HepG2 (cell line): Measurements from ENCODE around the gene SLC9C2. TPM values are rescaled to one million over a fixed set of nuclear protein-coding genes. Genes with fewer than 3 reads are reported as not detected.

Experiments
- ATAC-seq: fragments of 200-7000 bp; cut with Tn5 transposase; 3 replicates; pipeline ENCODE4 v1.9.1; 2020; ENCODE audit warnings: mild to moderate bottlenecking, moderate library complexity
- BruUV-seq: library from RNA; stranded (reverse); fragments of 400-500 nt; replicated peaks from 2 replicates; lab custom pipeline; 2021; lab: Mats Ljungman, UMichigan
- CTCF ChIA-PET: fragments of 300-600 bp; formaldehyde crosslinking; extraction: SDS; loops from one replicate; lab custom pipeline; 2021; ENCODE audit warnings: low total read pairs, inconsistent platforms, low intra/inter-chr PET ratio; lab: Yijun Ruan, JAX
- POLR2A ChIA-PET: fragments of 350-600 bp; sonication (Branson Sonifier 250); formaldehyde crosslinking; loops from one replicate; lab custom pipeline; 2020; ENCODE audit warnings: antibody characterized with exemption, inconsistent platforms; lab: Yijun Ruan, JAX
- DNase-seq: peaks from one replicate; pipeline ENCODE4 v3.0.0-alpha.2; 2015; ENCODE audit warnings: low spot score
- FAIRE-seq: peaks from 3 replicates; lab custom pipeline; 2011; peaks lifted over from hg19 to GRCh38; lab: Jason Lieb, UNC
- H2AFZ ChIP-seq: one replicate; pipeline ENCODE4 v1.6.1; 2011; ENCODE audit warnings: low read length, inconsistent platforms
- H3K27ac ChIP-seq: fragments of 300-600 bp; 3 replicates; pipeline ENCODE4 v1.8.0; 2011; ENCODE audit warnings: mixed run types, mild to moderate bottlenecking, mixed read lengths, low read length, inconsistent platforms; ENCODE audit not compliant: insufficient read depth; ENCODE audit errors: extremely low read length
- H3K27me3 ChIP-seq, 2 experiments: fragments of 200-600 bp in 1 of 2; 2 replicates in 1 of 2; 3 replicates in 1 of 2; pipeline versions ENCODE4 v1.6.0 to v1.8.0; 2011; ENCODE audit warnings: low read length in 2 of 2, mild to moderate bottlenecking in 2 of 2, moderate library complexity in 2 of 2, inconsistent platforms in 1 of 2; ENCODE audit not compliant: insufficient read depth in 2 of 2, control insufficient read depth in 1 of 2
- H3K36me3 ChIP-seq, 2 experiments: fragments of 200-600 bp in 1 of 2; replicated peaks in 1 of 2; 2 replicates in 1 of 2; 3 replicates in 1 of 2; pipeline versions ENCODE4 v1.5.1 to v1.8.0; 2011; ENCODE audit warnings: low read length in 2 of 2, inconsistent platforms in 1 of 2; ENCODE audit not compliant: insufficient read depth in 2 of 2, control insufficient read depth in 1 of 2
- H3K4me1 ChIP-seq: 2 replicates; pipeline ENCODE4 v1.5.1; 2012; ENCODE audit warnings: low read length, inconsistent platforms; ENCODE audit not compliant: insufficient read depth
- H3K4me2 ChIP-seq: 2 replicates; pipeline ENCODE4 v1.6.0; 2011; ENCODE audit warnings: low read depth, low read length, inconsistent platforms
- H3K4me3 ChIP-seq, 3 experiments: fragments of 200-600 bp in 1 of 3; sonication (generic), shearing (Covaris generic) in 1 of 3; replicated peaks in 1 of 3; 2 replicates each; pipeline ENCODE4 v1.5.1; 2011 to 2016; ENCODE audit warnings: low read length in 3 of 3, inconsistent platforms in 2 of 3, low read depth in 2 of 3, mild to moderate bottlenecking in 2 of 3, control low read depth in 1 of 3, mixed read lengths in 1 of 3; ENCODE audit not compliant: insufficient read depth in 1 of 3
- H3K79me2 ChIP-seq: one replicate; pipeline ENCODE4 v1.6.1; 2011; ENCODE audit warnings: low read length, inconsistent platforms; ENCODE audit not compliant: insufficient read depth
- H3K9ac ChIP-seq: 2 replicates; pipeline ENCODE4 v1.6.0; 2011; ENCODE audit warnings: mild to moderate bottlenecking, low read depth, low read length, inconsistent platforms; ENCODE audit not compliant: insufficient read depth
- H3K9me3 ChIP-seq: 2 replicates; pipeline ENCODE4 v1.5.1; 2012; ENCODE audit warnings: mild to moderate bottlenecking, low read length
- H4K20me1 ChIP-seq: 2 replicates; pipeline ENCODE4 v1.6.0; 2011; ENCODE audit warnings: inconsistent platforms, mild to moderate bottlenecking, low read length, moderate library complexity; ENCODE audit not compliant: insufficient read depth
- SIN3A ChIP-seq: IDR thresholded peaks from 2 replicates; pipeline ENCODE4 v1.6.1; 2011; ENCODE audit warnings: low read depth, mild to moderate bottlenecking, control low read depth, low read length, borderline replicate concordance
- SOX13 ChIP-seq, 3 experiments: fragments of 450-650 bp in 1 of 3; sonication (generic) in 1 of 3; formaldehyde crosslinking in 1 of 3; IDR thresholded peaks in 2 of 3; conservative IDR thresholded peaks in 1 of 3; 2 replicates each; pipeline versions ENCODE4 v1.5.0 to v1.6.1; 2016 to 2020; ENCODE audit warnings: antibody characterized with exemption in 1 of 3, mild to moderate bottlenecking in 1 of 3, missing compliant biosample characterization in 1 of 3, missing genetic modification reagents in 1 of 3, moderate library complexity in 1 of 3
- ZNF121 ChIP-seq: sonication (generic); formaldehyde crosslinking; IDR thresholded peaks from 2 replicates; pipeline ENCODE4 v1.5.0; 2020; ENCODE audit warnings: mild to moderate bottlenecking, missing genetic modification reagents
- ZNF350 ChIP-seq: sonication (generic); formaldehyde crosslinking; IDR thresholded peaks from 2 replicates; pipeline ENCODE4 v1.4.0; 2020; ENCODE audit warnings: mild to moderate bottlenecking, low read depth, missing genetic modification reagents, borderline replicate concordance
- ZNF652 ChIP-seq: IDR thresholded peaks from 2 replicates; pipeline ENCODE4 v1.6.1; 2016; ENCODE audit warnings: low read depth, borderline replicate concordance
- WGBS: methylation state at CpG from one replicate; pipeline ENCODE4 v1.1.6; 2017; ENCODE audit warnings: low lambda C conversion rate; 5-methylcytosine and 5-hydroxymethylcytosine counted together
- in situ Hi-C: cut with HindIII; loops from 2 replicates; pipeline ENCODE4 v1.10.0; 2017; ENCODE audit warnings: low pct_unique_long_range_greater_than_20kb; ENCODE audit not compliant: extremely low pct_ligation_motif_present
- intact Hi-C: fragments of 100-400 bp; cut with micrococcal nuclease; formaldehyde crosslinking; loops from one replicate; pipeline ENCODE4 v1.10.0; 2022; ENCODE audit not compliant: unreplicated experiment
- polyA plus RNA-seq, 8 experiments: library from polyadenylated mRNA; depleted of rRNA in 3 of 8; stranded (reverse) in 7 of 8; unstranded in 1 of 8; fragments of >200 nt; fragmentation: Illumina TruSeq in 4 of 8; extraction: Trizol in 4 of 8; gene quantifications; 2 replicates each; pipeline versions ENCODE4 v1.2.1 to v1.2.3, GENCODE V29; 2011 to 2016; ENCODE audit warnings: low read depth in 4 of 8, missing spikeins in 1 of 8, mixed read lengths in 1 of 8; ENCODE audit not compliant: insufficient read depth in 1 of 8
- total RNA-seq, 5 experiments: library from RNA; depleted of rRNA; stranded (reverse); fragments of >200 nt; fragmentation: Illumina TruSeq; extraction: Trizol; gene quantifications; 2 replicates each; pipeline ENCODE4 v1.2.3, GENCODE V29; 2016; ENCODE audit warnings: low read depth in 1 of 5

SLC9C2 gene
- total and polyA plus RNA-seq, 2 of the 13 experiments (the other 11 are each of a cell fraction or from before 2014, with no cell fraction given), result 0.03 TPM; not detected in 1

DNA sequence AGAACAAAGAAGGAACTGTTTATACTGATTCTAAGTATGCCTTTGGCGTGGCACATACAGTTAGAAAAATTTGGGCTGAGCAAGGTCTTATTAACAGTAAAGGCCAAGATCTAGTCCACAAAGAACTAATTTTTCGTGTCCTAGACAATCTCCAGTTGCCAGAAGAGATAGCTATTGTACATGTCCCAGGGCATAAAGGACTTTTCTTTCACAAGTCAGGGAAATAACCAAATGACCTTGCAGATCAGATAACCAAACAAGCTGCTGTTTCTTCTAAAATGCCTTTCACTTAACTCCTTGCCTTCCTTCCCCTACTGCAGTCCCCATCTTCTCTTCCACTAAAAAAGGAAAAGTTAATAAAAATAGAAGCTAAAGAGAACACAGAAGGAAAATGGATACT is 36.2 kb upstream of the SLC9C2 start:
- 3% methylated on average over 2 of the region's 2 CpGs for WGBS
- FAIRE-seq, result no peak
- CTCF ChIA-PET, result no interaction called here
- peaks cover 13% of the 10 kb centered on the region for H3K4me1 ChIP-seq
- no peak for ATAC-seq
- H3K27ac ChIP-seq, result no peak overlapping the region
- H3K9ac ChIP-seq, result no peak overlapping the region
- no peak overlapping the region for H3K4me2 ChIP-seq
- no peaks in the 10 kb centered on the region for H3K79me2 ChIP-seq
- no peak for DNase-seq
- no peaks in the 10 kb centered on the region for H4K20me1 ChIP-seq
- H3K9me3 ChIP-seq, result peaks cover 9% of the 10 kb centered on the region; the same call in 1 of the 2 replicates
- BruUV-seq, result no TSS peak
- H2AFZ ChIP-seq, result no peak overlapping the region
- no peak overlapping the region for H3K4me3 ChIP-seq
- TF ChIP-seq ZNF350 (CRISPR knock-in tag) (no peak), ZNF652 (CRISPR knock-in tag) (peak; percentile 55; the same call in 1 of the 2 replicates), SOX13 (IDR thresholded peaks at IDR 0.05) (no peak), SOX13 (CRISPR knock-in tag; conservative IDR thresholded peaks at IDR 0.05 in 1 of 2, IDR thresholded peaks at IDR 0.05 in 1 of 2) (peak in 1 of 2 experiments; percentile 9; a peak in 1 of 4 replicates), ZNF121 (no peak)
- POLR2A ChIA-PET, result no interaction called here
- intact Hi-C loops, result no loop called here
- in situ Hi-C loops, result no loop called here
- H3K36me3 ChIP-seq, result no peaks in the 10 kb centered on the region
- no peaks in the 10 kb centered on the region for H3K27me3 ChIP-seq

DNA sequence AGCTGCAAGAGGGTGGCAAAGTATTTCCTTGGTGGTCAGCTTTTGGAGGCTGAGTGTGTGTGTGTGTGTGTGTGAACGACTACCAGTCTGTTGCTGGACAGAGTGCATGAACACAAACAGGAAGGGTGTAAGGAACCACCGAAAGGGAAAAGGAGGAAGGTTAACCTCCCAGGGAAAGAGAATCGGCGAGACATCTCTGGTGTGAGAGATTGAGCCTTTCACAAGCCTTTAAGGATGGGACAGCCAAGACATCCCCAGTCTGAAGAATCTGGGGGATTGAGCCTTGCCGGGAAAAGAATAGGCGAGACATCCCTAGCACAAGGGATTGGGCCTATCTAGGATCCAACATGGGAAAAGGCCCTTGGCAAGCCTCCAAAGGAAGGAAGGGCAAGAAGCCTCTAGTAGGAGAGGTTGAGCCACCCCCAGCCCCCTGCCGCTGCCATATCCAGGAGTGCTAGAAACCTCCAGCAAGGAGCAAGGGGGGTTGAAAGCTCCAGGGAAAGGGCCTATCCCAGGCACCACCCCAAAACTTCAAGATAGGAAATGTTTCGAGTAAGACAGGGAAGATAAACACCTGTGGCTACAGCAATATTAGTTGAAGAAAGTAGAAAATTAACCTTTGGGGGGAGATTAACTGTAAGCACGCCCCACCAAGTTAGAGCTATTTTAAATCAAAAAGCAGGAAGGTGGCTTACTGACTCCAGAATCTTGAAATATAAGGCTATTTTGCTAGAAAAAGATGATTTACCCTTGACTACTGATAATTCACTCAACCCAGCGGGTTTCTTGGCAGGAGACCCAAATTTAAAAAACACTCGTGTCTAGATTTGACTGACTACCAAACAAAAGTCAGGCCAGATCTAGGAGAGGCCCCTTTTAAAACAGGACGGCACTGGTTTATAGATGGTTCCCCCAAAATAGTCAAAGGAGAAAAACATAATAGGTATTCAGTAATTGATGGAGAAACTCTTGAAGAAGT is 35.5 kb upstream of the SLC9C2 start:
- WGBS, result 32% methylated on average over 12 of the region's 12 CpGs

More for the DNA sequence above, 35.5 kb upstream of the SLC9C2 start:
- no peaks in the 10 kb centered on the region for H3K79me2 ChIP-seq
- intact Hi-C loops, result no loop called here
- no peak overlapping the region for H3K4me2 ChIP-seq
- peaks cover 9% of the 10 kb centered on the region; the same call in 1 of the 2 replicates for H3K9me3 ChIP-seq
- DNase-seq, result no peak
- no peak overlapping the region for H3K27ac ChIP-seq
- no peaks in the 10 kb centered on the region for H3K27me3 ChIP-seq
- H3K9ac ChIP-seq, result no peak overlapping the region
- FAIRE-seq, result no peak
- no peak overlapping the region for H3K4me3 ChIP-seq
- H4K20me1 ChIP-seq, result no peaks in the 10 kb centered on the region
- BruUV-seq, result TSS peak; percentile 67
- H2AFZ ChIP-seq, result no peak overlapping the region
- no peak for TF ChIP-seq SIN3A
- ChIA-PET CTCF (no interaction called here), POLR2A (no interaction called here)
- in situ Hi-C loops, result no loop called here
- peaks cover 13% of the 10 kb centered on the region for H3K4me1 ChIP-seq
- ATAC-seq, result no peak
- H3K36me3 ChIP-seq, result no peaks in the 10 kb centered on the region
